Activated CD8-positive, alpha-beta memory T cell treated with anti-CD3 and anti-CD28 coated beads for 36 hours (primary cell): ENCODE results near the gene KL. TPM values are rescaled to one million over a fixed set of nuclear protein-coding genes. Genes with fewer than 3 reads are reported as not detected.

ENCODE experiments used
- CTCF ChIA-PET: fragments of 350-600 bp; sonication (Branson Sonifier 250); formaldehyde crosslinking; loops from one replicate; lab custom pipeline; 2021; ENCODE audit warnings: antibody characterized with exemption; lab: Charles Lee
- POLR2A ChIA-PET: fragments of 350-600 bp; sonication (Branson Sonifier 250); formaldehyde crosslinking; loops from one replicate; lab custom pipeline; 2021; ENCODE audit warnings: antibody characterized with exemption; lab: Charles Lee
- total RNA-seq, 2 experiments: library from RNA; stranded (reverse); gene quantifications; one replicate each; pipeline ENCODE4 v1.2.3, GENCODE V29; 2021

The KL gene
- total RNA-seq, 2 experiments from 2014 or later: 0.19 TPM

DNA sequence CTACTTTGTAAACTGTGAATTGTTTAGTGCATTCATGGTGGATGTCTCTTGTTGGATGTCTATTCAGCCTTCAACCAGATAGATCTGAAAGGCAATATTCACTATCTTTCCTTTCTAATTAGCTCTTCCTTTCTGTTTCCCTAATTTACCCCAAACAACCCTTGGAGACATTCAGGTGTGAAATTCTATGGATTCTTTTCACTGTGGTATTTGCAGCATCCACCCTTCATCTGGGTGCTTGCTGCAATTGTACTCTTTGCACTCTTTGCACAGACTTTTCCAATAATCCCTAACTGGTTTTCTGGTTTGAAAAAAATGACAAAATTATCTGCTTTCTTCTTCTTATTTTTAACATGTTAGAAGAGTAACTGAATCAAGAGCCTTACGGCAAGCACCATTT, 56.5 kb downstream of the KL start:
- ChIA-PET CTCF (no interaction called here), POLR2A (no interaction called here)

GRCh38 chr13:33073338-33073737, 57.1 kb downstream of the KL start:
- ChIA-PET POLR2A (no interaction called here), CTCF (no interaction called here)

DNA sequence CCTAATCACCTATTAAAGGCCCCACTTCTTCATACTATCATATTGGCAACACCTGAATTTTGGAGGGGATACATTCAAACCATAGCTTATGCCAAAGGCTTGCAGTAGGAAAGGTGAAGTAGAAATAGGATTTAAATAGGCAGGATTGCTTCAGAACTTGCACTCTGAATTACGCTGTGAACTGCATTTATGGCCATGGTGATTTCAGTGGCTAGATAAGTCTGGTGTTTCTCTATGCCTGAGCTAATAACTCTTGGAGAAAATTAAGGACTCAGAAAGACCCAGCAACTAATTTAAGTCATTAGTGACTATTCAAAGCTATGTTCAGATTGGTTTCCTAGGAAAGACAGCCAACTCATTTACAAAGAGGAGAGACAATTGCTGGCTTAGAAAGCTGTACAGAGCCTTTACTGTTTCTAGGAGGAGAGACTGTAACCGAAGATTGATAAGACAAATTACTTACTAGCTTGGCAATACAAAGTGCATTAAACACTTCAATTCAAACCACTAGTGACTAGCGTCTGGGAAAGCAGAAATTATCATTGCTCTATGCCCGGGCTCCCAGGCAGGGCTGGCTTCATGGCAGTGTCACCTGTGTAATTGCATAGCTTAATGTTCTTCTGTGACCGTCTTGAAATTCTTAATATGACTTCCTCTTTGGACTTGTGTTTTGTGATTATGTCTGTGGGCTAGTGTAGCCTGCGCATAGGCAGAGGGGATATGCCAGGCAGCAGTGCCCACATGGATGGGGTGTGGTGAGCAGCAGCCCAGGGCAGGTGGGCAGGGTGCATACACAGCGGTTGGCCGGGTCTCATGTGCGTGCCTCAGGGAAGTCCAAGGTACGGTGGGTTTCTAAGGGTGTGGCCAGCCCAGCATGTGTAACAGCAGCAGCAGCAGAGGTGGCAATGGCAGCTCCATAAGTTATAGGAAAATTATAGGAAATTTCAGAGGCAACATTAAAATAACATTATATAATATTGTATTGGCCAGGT, 60.1 kb downstream of the KL start:
- CTCF ChIA-PET: no interaction called here

GRCh38 chr13:33078263-33078662, 62.0 kb downstream of the KL start:
- ChIA-PET POLR2A (no interaction called here), CTCF (no interaction called here)

More for the DNA sequence above, 60.1 kb downstream of the KL start:
- POLR2A ChIA-PET: no interaction called here

- CTCF ChIA-PET: no interaction called here
Observed at GRCh38 chr13:33079960-33080359, 63.7 kb downstream of the KL start.

GRCh38 chr13:33080972-33081590, 64.9 kb downstream of the KL start:
- ChIA-PET CTCF (interaction anchor here (1.0 kb wide), 1 partner anchor 10 kb away, joined by 3 read pairs; no protein-coding TSS in a partner anchor), POLR2A (no interaction called here)

More at GRCh38 chr13:33079960-33080359, 63.7 kb downstream of the KL start:
- POLR2A ChIA-PET: no interaction called here

DNA sequence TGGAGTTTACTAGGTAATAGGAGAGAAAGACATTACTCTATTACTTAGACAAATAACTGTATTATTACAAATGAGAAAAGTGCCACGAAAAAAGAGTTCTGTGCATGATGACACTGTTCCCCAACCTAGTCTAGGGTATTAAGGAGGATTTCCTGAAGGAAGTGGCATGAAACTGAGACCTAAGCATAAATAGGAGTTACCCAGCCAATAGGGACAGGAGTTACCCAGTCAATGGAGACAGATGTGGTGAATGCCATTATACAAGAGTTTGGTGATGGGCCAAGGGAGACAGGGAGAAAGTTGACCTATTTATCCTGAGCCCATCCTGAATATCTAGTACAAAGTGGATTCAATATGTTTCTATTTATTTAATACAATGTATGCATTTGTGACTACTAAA, 65.4 kb downstream of the KL start:
- POLR2A ChIA-PET: no interaction called here
- CTCF ChIA-PET: no interaction called here

DNA sequence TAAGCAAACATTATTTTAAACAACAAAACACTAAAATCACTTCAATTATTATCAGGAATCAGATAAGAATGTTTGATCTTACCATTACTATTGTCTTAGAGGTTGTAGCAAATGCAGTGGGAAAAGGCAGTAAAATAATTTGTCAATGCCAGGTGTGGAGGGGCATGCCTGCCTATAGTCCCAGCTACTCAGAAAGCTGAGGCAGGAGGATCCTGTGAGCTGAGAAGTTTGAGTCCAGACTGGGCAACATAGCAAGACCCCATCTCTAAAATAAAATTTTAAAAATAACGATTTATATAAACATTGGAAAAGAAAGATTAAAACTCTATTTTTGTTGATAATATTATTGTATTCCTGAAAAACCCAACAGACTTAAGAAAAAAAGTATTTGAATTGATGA, 66.8 kb downstream of the KL start:
- POLR2A ChIA-PET: no interaction called here
- CTCF ChIA-PET: no interaction called here

DNA sequence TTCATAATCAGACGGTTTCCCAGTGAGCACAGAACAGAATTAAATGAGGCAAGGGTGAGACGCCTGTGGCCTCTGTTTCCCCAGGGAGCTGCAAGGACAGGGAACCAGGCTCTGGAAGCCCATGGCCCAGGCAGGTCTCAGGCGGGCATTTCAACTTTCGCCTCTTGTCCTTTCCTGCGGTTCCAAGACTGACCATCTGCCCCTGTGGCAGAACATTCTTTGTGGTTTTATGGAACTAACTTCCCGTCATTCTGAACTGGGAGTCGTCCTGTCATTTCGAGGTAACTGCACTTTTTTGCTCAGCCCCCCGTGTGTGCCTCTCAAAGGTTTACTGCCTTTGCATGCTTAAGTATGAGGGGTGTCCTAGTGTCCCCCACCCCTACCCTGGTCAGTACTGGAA, 70.9 kb downstream of the KL start:
- POLR2A ChIA-PET: no interaction called here
- CTCF ChIA-PET: no interaction called here

DNA sequence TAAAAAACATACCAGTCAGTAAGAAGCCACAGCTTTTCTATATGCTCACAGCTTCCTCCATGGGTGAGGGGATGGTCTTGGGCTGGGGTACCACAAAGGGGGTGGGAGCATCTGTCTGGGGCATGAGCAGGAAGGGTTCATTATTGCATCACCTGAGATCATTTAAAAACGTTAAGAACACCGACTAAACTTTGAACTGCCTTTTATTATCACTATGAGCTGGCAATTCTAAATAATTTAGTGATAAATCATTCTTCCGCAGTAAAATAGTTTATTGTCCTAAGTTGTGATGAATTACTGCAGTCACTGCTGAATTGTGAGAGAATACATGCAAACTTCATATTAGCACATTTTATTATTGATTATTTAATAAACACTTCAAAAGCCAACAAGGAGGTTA, 71.6 kb downstream of the KL start:
- ChIA-PET CTCF (no interaction called here), POLR2A (no interaction called here)

GRCh38 chr13:33089311-33089710, 73.1 kb downstream of the KL start:
- ChIA-PET POLR2A (no interaction called here), CTCF (no interaction called here)

GRCh38 chr13:33090755-33091414, 74.7 kb downstream of the KL start:
- CTCF ChIA-PET: interaction anchor here (1.4 kb wide), 1 partner anchor 10 kb away, joined by 3 read pairs; no protein-coding TSS in a partner anchor
- POLR2A ChIA-PET: no interaction called here

DNA sequence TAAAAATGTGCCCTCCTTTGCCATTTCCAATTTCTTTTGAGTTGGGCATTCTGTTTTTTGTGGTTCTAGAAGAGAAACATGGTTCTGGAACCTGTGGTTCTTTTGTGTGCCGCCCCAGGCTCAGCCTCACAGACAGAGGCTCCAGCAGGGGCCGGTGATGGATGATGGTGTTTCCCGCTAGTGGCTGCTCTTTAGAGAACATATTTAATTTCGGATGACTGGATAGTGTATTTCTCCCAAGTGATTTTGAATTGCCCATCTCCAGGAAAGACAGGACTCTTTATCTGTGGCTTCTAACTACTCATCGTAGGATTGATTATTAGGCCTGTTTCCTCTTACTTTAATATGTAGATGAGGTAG, 75.2 kb downstream of the KL start:
- ChIA-PET POLR2A (no interaction called here), CTCF (interaction anchor here (1.4 kb wide), 1 partner anchor 11 kb away, joined by 3 read pairs; no protein-coding TSS in a partner anchor)

DNA sequence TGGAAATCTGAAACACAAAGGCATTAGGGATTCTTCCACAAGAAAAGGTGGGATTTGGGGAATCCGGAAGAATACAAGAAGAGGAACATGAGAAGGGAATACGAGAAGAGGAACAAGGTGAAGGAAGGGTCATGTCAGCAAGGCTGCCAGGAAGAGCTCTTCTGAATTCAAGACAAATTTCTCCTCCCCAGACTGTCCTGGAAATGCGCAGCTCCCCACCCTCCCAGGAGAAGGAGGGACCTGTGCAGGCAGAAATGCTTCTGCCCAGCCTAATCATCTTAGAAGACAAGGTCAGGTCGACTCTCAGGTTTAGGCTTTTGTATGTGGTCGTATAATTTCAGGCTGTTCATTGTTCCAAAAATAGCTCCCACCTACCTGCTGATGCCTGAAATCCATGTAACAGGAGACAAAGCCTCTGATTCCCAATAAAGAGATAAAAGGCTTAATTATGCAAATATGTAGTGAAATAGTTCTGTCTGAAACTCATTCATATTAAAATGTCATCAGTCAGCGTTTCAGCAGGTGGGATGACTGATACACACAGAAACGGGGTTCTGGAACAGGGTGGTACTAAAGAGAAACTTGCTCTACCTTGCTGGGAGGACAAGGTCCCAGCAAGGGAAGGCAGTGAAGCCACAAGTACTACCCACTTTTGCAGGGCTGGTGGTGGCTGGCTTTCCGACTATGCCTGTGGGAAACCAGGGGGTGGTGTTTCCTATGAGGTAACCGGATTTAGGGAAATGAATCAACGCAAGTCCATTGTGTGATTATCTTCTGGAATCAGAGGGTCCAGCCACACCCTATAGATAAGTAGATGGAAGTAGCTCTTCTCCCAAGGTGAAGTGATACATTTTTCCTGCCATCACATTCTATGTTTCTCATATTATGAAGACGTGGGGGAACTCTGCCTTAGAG, 76.1 kb downstream of the KL start:
- POLR2A ChIA-PET: no interaction called here

DNA sequence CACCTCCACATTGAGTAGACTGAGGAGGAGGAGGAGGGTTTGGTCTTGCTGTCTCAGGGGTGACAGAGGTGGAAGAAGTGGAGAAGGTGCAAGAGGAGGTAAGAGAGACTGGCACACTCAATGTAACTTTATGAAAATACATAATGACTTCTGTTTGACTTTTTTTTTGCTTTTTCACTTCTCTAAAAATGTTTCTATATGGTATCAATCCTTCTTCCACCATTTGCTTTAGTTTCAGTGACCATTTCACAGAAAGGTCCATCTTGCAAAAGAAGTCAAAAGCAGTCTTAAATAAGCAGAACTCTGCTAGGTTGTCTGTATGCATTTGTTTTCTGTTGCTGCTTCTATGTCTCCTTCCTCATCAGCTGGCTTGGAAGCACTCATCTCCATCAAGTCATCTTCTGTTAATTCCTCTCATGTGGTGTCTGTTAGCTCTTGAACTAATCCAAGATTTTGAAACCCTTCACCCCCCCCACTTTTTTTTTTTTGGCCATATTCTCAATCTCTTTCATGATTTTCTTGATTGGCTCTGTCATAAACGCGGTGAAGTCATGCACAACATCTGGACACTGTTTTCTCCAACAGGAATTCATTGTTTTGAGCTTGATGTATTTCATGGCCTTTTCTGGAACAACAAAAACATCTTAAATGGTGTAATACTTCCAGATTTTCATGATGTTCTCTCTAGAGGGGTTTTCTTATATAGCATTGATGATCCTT, 80.8 kb downstream of the KL start:
- ChIA-PET POLR2A (no interaction called here), CTCF (no interaction called here)

More for the DNA sequence above, 76.1 kb downstream of the KL start:
- CTCF ChIA-PET: no interaction called here

GRCh38 chr13:33099860-33100259, 83.6 kb downstream of the KL start:
- ChIA-PET POLR2A (no interaction called here), CTCF (no interaction called here)

DNA sequence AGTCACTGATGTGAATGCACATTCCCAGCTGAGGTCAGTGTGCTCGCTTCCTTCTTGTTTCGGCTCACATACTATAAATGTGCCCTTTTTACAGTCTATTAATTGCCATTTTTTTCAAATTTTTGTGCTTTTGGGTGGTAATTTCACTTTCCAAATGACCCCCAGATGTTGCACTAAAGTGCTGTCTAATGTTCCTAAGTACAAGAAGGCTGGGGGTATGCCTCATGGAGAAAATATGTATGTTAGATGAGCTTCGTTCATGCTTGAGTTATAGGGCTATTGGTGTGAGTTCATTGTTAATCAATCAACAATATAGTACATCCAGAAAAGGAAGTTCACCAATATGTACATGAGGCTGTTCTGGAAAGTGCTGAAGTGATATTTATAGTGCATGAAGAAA, 84.7 kb downstream of the KL start:
- ChIA-PET CTCF (no interaction called here), POLR2A (no interaction called here)

DNA sequence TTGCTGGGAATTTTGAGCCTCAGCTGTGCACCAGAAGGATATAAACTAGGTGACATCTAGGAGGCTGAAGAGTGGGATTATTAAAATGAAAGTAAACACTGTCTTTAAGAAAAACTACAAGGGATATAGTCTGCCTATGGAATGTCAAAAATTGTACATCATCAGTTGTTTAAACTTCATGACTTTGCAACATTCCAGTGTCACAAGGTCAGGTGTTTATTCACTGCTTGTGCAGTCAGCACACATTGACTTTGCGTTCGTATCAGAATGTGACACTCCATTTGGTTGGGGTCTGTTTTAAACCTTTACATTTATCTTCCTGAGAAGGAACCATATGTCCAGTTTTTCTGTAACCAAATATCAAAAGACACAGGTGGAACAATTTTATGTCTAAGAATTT, 85.6 kb downstream of the KL start:
- CTCF ChIA-PET: no interaction called here
- POLR2A ChIA-PET: no interaction called here

- ChIA-PET POLR2A (no interaction called here), CTCF (no interaction called here)
Observed at GRCh38 chr13:33103457-33103856, 87.2 kb downstream of the KL start.
